ENCODE measurements around the gene MAIP1. TPM values are rescaled to one million over a fixed set of nuclear protein-coding genes. Genes with fewer than 3 reads are reported as not detected.

MAIP1 gene
- total and polyA plus RNA-seq, 2 of the 4 experiments (the other 2 are of a cell fraction) = 14.2 to 16.8 TPM

GRCh38 chr2:199985625-199986207 lies 30.3 kb downstream of the MAIP1 start:
- in situ Hi-C loops (cut with MboI; ENCODE audit: low sequenced_read_pairs) = loop anchor here (10.0 kb wide), 1 partner anchor 319 kb away; the partner anchor contains the start of gene SPATS2L
- Histone ChIP-seq H3K4me3 (ENCODE audit: insufficient read depth, low read depth, low read length) (no peak overlapping the region), H3K23ac (ENCODE audit: low read depth, low read length) (no peak overlapping the region), H3K4ac (ENCODE audit: low read depth, low read length) (peak overlapping the region; percentile 75), H3K14ac (replicated peaks; ENCODE audit: low read depth, low read length) (peak overlapping the region; percentile 29), H3K4me2 (ENCODE audit: low read depth, low read length) (no peak overlapping the region), H4K91ac (ENCODE audit: insufficient read depth, low read depth, low read length) (peak overlapping the region; percentile 90), H2AK5ac (ENCODE audit: low read depth, low read length) (peak overlapping the region; percentile 69; the same call in 1 of the 2 replicates), H2BK20ac (ENCODE audit: low read depth, low read length) (peak overlapping the region; percentile 54; the same call in 1 of the 2 replicates), H4K8ac (ENCODE audit: low read depth in 2 of 2, low read length in 2 of 2) (peak overlapping the region; percentile 87), H3K79me1 (ENCODE audit: low read depth in 1 of 2, low read length in 2 of 2) (no peaks in the 10 kb centered on the region), H2BK15ac (ENCODE audit: low read depth, low read length) (peak overlapping the region; percentile 91; the same call in 2 of the 3 replicates), H3K27me3 (ENCODE audit: control insufficient read depth, insufficient read depth, low read length) (no peaks in the 10 kb centered on the region), H3K4me1 (ENCODE audit: control insufficient read depth, insufficient read depth, low read length) (peaks cover 6% of the 10 kb centered on the region; the same call in 1 of the 2 replicates), H4K20me1 (ENCODE audit: insufficient read depth, low read length) (no peaks in the 10 kb centered on the region), H3K56ac (ENCODE audit: extremely low read depth, insufficient read depth, low read length) (no peak overlapping the region), H3K27ac (ENCODE audit: insufficient read depth, low read length) (no peak overlapping the region), H2BK120ac (ENCODE audit: low read depth, low read length) (peak overlapping the region; percentile 90), H2BK5ac (ENCODE audit: low read depth, low read length, poor library complexity, severe bottlenecking) (peak overlapping the region; percentile 75), H3K9me1 (ENCODE audit: insufficient read depth, low read length) (no peaks in the 10 kb centered on the region), H3K9ac (ENCODE audit: low read depth, low read length) (peak overlapping the region; percentile 30; the same call in 1 of the 2 replicates), H2AK9ac (replicated peaks; ENCODE audit: low read depth, low read length, poor library complexity) (no peak overlapping the region), H3K36me3 (ENCODE audit: control insufficient read depth, insufficient read depth, low read length) (no peaks in the 10 kb centered on the region), H4K5ac (ENCODE audit: low read depth, low read length) (peak overlapping the region; percentile 96), H3K9me3 (ENCODE audit: control insufficient read depth, insufficient read depth, low read length) (no peaks in the 10 kb centered on the region), H3K18ac (ENCODE audit: low read depth, low read length) (peak overlapping the region; percentile 35; the same call in 1 of the 2 replicates), H2AFZ (replicated peaks; ENCODE audit: low read length, poor library complexity) (peak overlapping the region; percentile 96)
- intact Hi-C loops (cut with micrococcal nuclease) = loop anchor here (1.0 to 10.0 kb wide), 2 partner anchors 169 to 321 kb away; partner anchors contain the start of gene SPATS2L
- dilution Hi-C loops (cut with HindIII; ENCODE audit: low sequenced_read_pairs, unreplicated experiment) = no loop called here
- 65% methylated on average over 2 of the region's 6 CpGs; no CpG with 5 or more reads in 1 of the 2 experiments for WGBS, 2 experiments (ENCODE audit: extremely low coverage in 2 of 2, insufficient read length in 1 of 2)
- POLR2A ChIA-PET (ENCODE audit: unreplicated experiment) = no interaction called here
- BruUV-seq (replicated peaks) = no TSS peak
- peak; percentile 81 for DNase-seq
- CTCF ChIA-PET = interaction anchor here (0.6 to 2.3 kb wide), 13 partner anchors 17 to 524 kb away, joined by 3 to 6 read pairs (median 3); partner anchors contain the start of gene KCTD18
- ATAC-seq (ENCODE audit: low read depth) = peak; percentile 66
- TF ChIP-seq USF2 (IDR thresholded peaks at IDR 0.05; ENCODE audit: low read depth, low read length) (no peak), RFX5 (IDR thresholded peaks at IDR 0.05; ENCODE audit: low read depth, low read length) (no peak), RAD21 (IDR thresholded peaks at IDR 0.05; ENCODE audit: low read length) (peak; percentile 80), RCOR1 (IDR thresholded peaks at IDR 0.05; ENCODE audit: insufficient replicate concordance, low read length) (no peak), MAZ (IDR thresholded peaks at IDR 0.05; ENCODE audit: borderline replicate concordance, low read depth, low read length) (no peak), NFE2L2 (IDR thresholded peaks at IDR 0.05; ENCODE audit: low read depth, low read length) (no peak), POLR2A (IDR thresholded peaks at IDR 0.05; ENCODE audit: low read depth, low read length) (no peak), CHD1 (IDR thresholded peaks at IDR 0.05; ENCODE audit: low read depth, low read length) (no peak), MXI1 (IDR thresholded peaks at IDR 0.05; ENCODE audit: borderline replicate concordance, low read depth, low read length) (no peak), ELK1 (IDR thresholded peaks at IDR 0.05; ENCODE audit: borderline replicate concordance, low read depth, low read length) (no peak), MAFK (IDR thresholded peaks at IDR 0.05; ENCODE audit: low read depth, low read length) (no peak), BHLHE40 (IDR thresholded peaks at IDR 0.05; ENCODE audit: low read depth, low read length) (no peak), FOS (IDR thresholded peaks at IDR 0.05; ENCODE audit: low read depth, low read length) (no peak), CEBPB (IDR thresholded peaks at IDR 0.05; ENCODE audit: low read depth, low read length) (no peak), SMC3 (IDR thresholded peaks at IDR 0.05; ENCODE audit: low read depth, low read length) (peak; percentile 70)
